ENCODE data around the gene MAJIN.

Gene MAJIN

DNA sequence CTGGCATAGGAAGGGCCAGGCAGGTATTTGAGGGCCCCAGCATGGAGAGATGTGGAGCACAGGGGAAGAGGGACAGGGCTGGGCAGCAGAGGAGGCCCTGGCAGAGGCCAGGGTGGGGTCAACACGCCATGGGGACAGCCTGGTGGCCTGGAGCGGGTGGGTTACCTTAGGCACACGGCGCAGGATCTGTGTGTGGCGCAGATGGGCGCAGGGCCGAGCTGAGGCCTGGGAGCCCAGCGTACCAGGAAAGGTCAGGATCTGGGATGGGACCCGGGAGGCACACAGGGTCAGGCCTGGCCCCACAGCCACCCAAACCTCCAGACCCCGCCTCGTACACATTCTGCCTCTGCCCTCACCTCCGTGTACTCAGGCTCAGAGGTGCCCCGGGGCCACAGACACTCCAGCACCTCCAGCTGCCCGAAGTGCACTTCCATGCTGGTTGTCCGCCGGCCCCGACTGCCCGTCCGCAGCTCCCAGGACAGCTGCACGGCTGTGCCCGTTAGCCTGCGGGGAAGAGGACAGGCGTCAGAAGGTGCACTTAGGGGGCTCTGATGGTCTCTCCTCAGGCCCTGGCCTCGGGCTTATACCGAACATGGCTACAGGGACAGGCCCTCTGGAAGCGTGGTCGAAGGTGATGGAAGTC, 61.3 kb downstream of the MAJIN start:
- Histone ChIP-seq H3K4me1 (ENCODE audit: control insufficient read depth in 2 of 2, insufficient read depth in 1 of 2, low read depth in 1 of 2, low read length in 2 of 2) (no peaks in the 10 kb centered on the region), H2BK5ac (ENCODE audit: low read length) (no peak overlapping the region), H3K79me1 (ENCODE audit: low read depth, low read length) (peaks cover 2% of the 10 kb centered on the region), H3K14ac (ENCODE audit: low read length) (no peak overlapping the region), H3K9me3 (replicated peaks in 1 of 2; ENCODE audit: control insufficient read depth in 2 of 2, insufficient read depth in 1 of 2, low read depth in 1 of 2, low read length in 2 of 2) (no peaks in the 10 kb centered on the region), H3K27me3 (ENCODE audit: control insufficient read depth in 3 of 3, insufficient read depth in 3 of 3, low read depth in 1 of 3, low read length in 3 of 3) (no peaks in the 10 kb centered on the region), H3K27ac (replicated peaks; ENCODE audit: low read length) (no peak overlapping the region), H3K18ac (ENCODE audit: low read length) (no peak overlapping the region), H2BK120ac (ENCODE audit: low read depth, low read length) (no peak overlapping the region), H3K36me3 (replicated peaks in 1 of 2; ENCODE audit: control insufficient read depth in 2 of 2, insufficient read depth in 2 of 2, low read length in 2 of 2) (peaks cover 42 to 68% of the 10 kb centered on the region in 2 donors), H4K91ac (ENCODE audit: low read depth, low read length, poor library complexity) (no peak overlapping the region), H3K9ac (ENCODE audit: low read depth, low read length, poor library complexity) (peak overlapping the region; percentile 77), H4K8ac (ENCODE audit: low read depth, low read length) (peak overlapping the region; percentile 9), H2BK12ac (ENCODE audit: low read length) (no peak overlapping the region), H3K23ac (ENCODE audit: low read depth, low read length, poor library complexity) (no peak overlapping the region), H2AK5ac (ENCODE audit: low read depth, low read length) (no peak overlapping the region), H2AFZ (ENCODE audit: low read length) (no peak overlapping the region), H3K4me3 (ENCODE audit: low read length in 2 of 2) (no peak overlapping the region), H3K4me2 (ENCODE audit: insufficient read depth, low read length, poor library complexity, severe bottlenecking) (no peak overlapping the region), H2BK15ac (ENCODE audit: low read length) (no peak overlapping the region), H3K4ac (ENCODE audit: low read length) (no peak overlapping the region)
- DNase-seq (ENCODE audit: low spot score), result no peak
- WGBS, 2 donors (ENCODE audit: extremely low coverage in 2 of 2, insufficient read length in 2 of 2, insufficient replicate concordance in 1 of 2), result no CpG with 5 or more reads among the region's 27 CpGs

DNA sequence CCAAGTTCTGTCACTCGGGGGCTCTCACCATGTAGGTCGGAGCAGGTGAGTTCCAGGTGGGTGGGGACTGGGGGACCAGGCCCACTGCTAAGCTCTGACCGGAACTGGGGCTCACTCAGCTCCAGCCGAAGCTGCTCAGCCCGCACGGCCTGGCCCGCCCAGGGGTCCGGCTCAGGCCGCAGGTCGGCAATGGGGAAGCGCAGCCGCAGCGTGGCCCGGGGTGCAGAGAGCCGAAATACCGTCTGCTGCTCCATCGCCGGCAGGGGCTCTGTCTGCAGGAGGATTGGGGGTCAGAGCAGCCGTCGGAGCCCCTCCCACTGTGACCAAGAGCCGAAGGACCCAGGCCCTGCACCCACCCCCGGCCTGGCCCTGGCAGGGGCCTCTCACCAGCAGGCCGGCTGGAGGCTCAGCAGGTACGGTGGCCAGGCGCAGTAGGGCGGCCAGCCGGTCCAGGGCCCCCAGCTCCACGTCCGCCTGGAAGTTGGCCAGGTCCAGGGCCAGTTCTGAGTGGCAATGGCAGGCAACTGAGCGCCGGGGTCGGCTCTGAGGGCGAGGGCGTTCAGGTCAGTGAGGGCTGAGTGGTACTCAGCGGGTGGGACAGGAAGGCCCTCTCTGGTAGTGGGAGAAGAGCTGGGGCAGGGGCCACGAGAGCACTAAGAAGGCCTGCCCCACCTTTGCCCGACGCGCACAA, 62.1 kb downstream of the MAJIN start:
- Histone ChIP-seq H2BK5ac (ENCODE audit: low read length) (no peak overlapping the region), H2AK5ac (ENCODE audit: low read depth, low read length) (no peak overlapping the region), H3K4me3 (ENCODE audit: low read length in 2 of 2) (no peak overlapping the region), H3K27me3 (ENCODE audit: control insufficient read depth in 3 of 3, insufficient read depth in 3 of 3, low read depth in 1 of 3, low read length in 3 of 3) (no peaks in the 10 kb centered on the region), H2BK120ac (ENCODE audit: low read depth, low read length) (peak overlapping the region; percentile 54), H3K4me1 (ENCODE audit: control insufficient read depth in 2 of 2, insufficient read depth in 1 of 2, low read depth in 1 of 2, low read length in 2 of 2) (no peaks in the 10 kb centered on the region), H3K9ac (ENCODE audit: low read depth, low read length, poor library complexity) (peak overlapping the region; percentile 44), H3K36me3 (replicated peaks in 1 of 2; ENCODE audit: control insufficient read depth in 2 of 2, insufficient read depth in 2 of 2, low read length in 2 of 2) (peaks cover 45 to 74% of the 10 kb centered on the region in 2 donors), H4K91ac (ENCODE audit: low read depth, low read length, poor library complexity) (no peak overlapping the region), H3K14ac (ENCODE audit: low read length) (no peak overlapping the region), H2BK15ac (ENCODE audit: low read length) (no peak overlapping the region), H4K8ac (ENCODE audit: low read depth, low read length) (no peak overlapping the region), H2BK12ac (ENCODE audit: low read length) (no peak overlapping the region), H2AFZ (ENCODE audit: low read length) (no peak overlapping the region), H3K18ac (ENCODE audit: low read length) (no peak overlapping the region), H3K9me3 (replicated peaks in 1 of 2; ENCODE audit: control insufficient read depth in 2 of 2, insufficient read depth in 1 of 2, low read depth in 1 of 2, low read length in 2 of 2) (no peaks in the 10 kb centered on the region), H3K79me1 (ENCODE audit: low read depth, low read length) (peaks cover 4% of the 10 kb centered on the region), H3K23ac (ENCODE audit: low read depth, low read length, poor library complexity) (no peak overlapping the region), H3K4ac (ENCODE audit: low read length) (no peak overlapping the region), H3K4me2 (ENCODE audit: insufficient read depth, low read length, poor library complexity, severe bottlenecking) (no peak overlapping the region), H3K27ac (replicated peaks; ENCODE audit: low read length) (no peak overlapping the region)
- no peak for DNase-seq (ENCODE audit: low spot score)
- WGBS, 2 donors (ENCODE audit: extremely low coverage in 2 of 2, insufficient read length in 2 of 2, insufficient replicate concordance in 1 of 2), result no CpG with 5 or more reads among the region's 39 CpGs

GRCh38 chr11:64908766-64909165, 63.1 kb downstream of the MAJIN start:
- no peak for DNase-seq (ENCODE audit: low spot score)
- H3K36me3 ChIP-seq (replicated peaks in 1 of 2; ENCODE audit: control insufficient read depth in 2 of 2, insufficient read depth in 2 of 2, low read length in 2 of 2), result peaks cover 43 to 73% of the 10 kb centered on the region in 2 donors

DNA sequence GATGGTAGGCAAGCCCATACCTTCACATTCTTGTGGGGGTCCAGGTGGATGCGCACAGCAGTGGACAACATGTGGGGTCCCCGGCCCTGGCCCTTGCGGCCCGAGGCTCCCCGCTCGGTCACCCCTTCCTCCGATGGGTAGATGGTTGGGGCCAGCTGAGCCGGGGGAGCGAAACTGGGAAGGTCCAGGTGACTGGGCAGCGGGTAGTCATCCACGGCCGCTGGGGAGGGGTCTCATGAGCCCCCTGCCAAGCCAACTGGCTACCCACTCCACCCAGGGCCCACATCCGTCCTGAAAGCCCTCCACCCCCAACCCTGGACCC, 65.6 kb downstream of the MAJIN start:
- no peak overlapping the region for H2BK5ac ChIP-seq (ENCODE audit: low read length)
- no peaks in the 10 kb centered on the region for H3K27me3 ChIP-seq (ENCODE audit: control insufficient read depth in 3 of 3, insufficient read depth in 3 of 3, low read depth in 1 of 3, low read length in 3 of 3)
- H3K4me2 ChIP-seq (ENCODE audit: insufficient read depth, low read length, poor library complexity, severe bottlenecking), result no peak overlapping the region
- WGBS, 2 donors (ENCODE audit: extremely low coverage in 2 of 2, insufficient read length in 2 of 2, insufficient replicate concordance in 1 of 2), result no CpG with 5 or more reads among the region's 13 CpGs
- DNase-seq (ENCODE audit: low spot score), result no peak
- H2AFZ ChIP-seq (ENCODE audit: low read length), result no peak overlapping the region
- H2BK12ac ChIP-seq (ENCODE audit: low read length), result no peak overlapping the region
- H3K79me1 ChIP-seq (ENCODE audit: low read depth, low read length), result peaks cover 4% of the 10 kb centered on the region
- no peak overlapping the region for H2AK5ac ChIP-seq (ENCODE audit: low read depth, low read length)
- no peak overlapping the region for H3K9ac ChIP-seq (ENCODE audit: low read depth, low read length, poor library complexity)
- no peak overlapping the region for H3K23ac ChIP-seq (ENCODE audit: low read depth, low read length, poor library complexity)
- H3K9me3 ChIP-seq (replicated peaks in 1 of 2; ENCODE audit: control insufficient read depth in 2 of 2, insufficient read depth in 1 of 2, low read depth in 1 of 2, low read length in 2 of 2), result no peaks in the 10 kb centered on the region
- H3K18ac ChIP-seq (ENCODE audit: low read length), result no peak overlapping the region
- H3K36me3 ChIP-seq (replicated peaks in 1 of 2; ENCODE audit: control insufficient read depth in 2 of 2, insufficient read depth in 2 of 2, low read length in 2 of 2), result peaks cover 45 to 75% of the 10 kb centered on the region in 2 donors
- H3K27ac ChIP-seq (replicated peaks; ENCODE audit: low read length), result no peak overlapping the region
- H3K4me1 ChIP-seq (ENCODE audit: control insufficient read depth in 2 of 2, insufficient read depth in 1 of 2, low read depth in 1 of 2, low read length in 2 of 2), result no peaks in the 10 kb centered on the region
- H3K4ac ChIP-seq (ENCODE audit: low read length), result no peak overlapping the region
- H2BK15ac ChIP-seq (ENCODE audit: low read length), result no peak overlapping the region
- H3K4me3 ChIP-seq (ENCODE audit: low read length in 2 of 2), result no peak overlapping the region
- no peak overlapping the region for H3K14ac ChIP-seq (ENCODE audit: low read length)
- no peak overlapping the region for H4K91ac ChIP-seq (ENCODE audit: low read depth, low read length, poor library complexity)
- H4K8ac ChIP-seq (ENCODE audit: low read depth, low read length), result no peak overlapping the region
- H2BK120ac ChIP-seq (ENCODE audit: low read depth, low read length), result no peak overlapping the region

More at GRCh38 chr11:64908766-64909165, 63.1 kb downstream of the MAJIN start:
- H3K4me1 ChIP-seq (ENCODE audit: control insufficient read depth in 2 of 2, insufficient read depth in 1 of 2, low read depth in 1 of 2, low read length in 2 of 2), result no peaks in the 10 kb centered on the region
- no CpG with 5 or more reads among the region's 11 CpGs for WGBS, 2 donors (ENCODE audit: extremely low coverage in 2 of 2, insufficient read length in 2 of 2, insufficient replicate concordance in 1 of 2)
- H3K14ac ChIP-seq (ENCODE audit: low read length), result no peak overlapping the region
- no peak overlapping the region for H3K4me3 ChIP-seq (ENCODE audit: low read length in 2 of 2)
- peak overlapping the region; percentile 24 for H2BK5ac ChIP-seq (ENCODE audit: low read length)
- no peak overlapping the region for H3K27ac ChIP-seq (replicated peaks; ENCODE audit: low read length)
- H2BK12ac ChIP-seq (ENCODE audit: low read length), result no peak overlapping the region
- no peak overlapping the region for H3K23ac ChIP-seq (ENCODE audit: low read depth, low read length, poor library complexity)
- H4K8ac ChIP-seq (ENCODE audit: low read depth, low read length), result no peak overlapping the region
- no peak overlapping the region for H3K18ac ChIP-seq (ENCODE audit: low read length)
- H2BK15ac ChIP-seq (ENCODE audit: low read length), result no peak overlapping the region
- no peak overlapping the region for H3K9ac ChIP-seq (ENCODE audit: low read depth, low read length, poor library complexity)
- H2BK120ac ChIP-seq (ENCODE audit: low read depth, low read length), result no peak overlapping the region
- H3K4ac ChIP-seq (ENCODE audit: low read length), result no peak overlapping the region
- no peak overlapping the region for H3K4me2 ChIP-seq (ENCODE audit: insufficient read depth, low read length, poor library complexity, severe bottlenecking)
- no peak overlapping the region for H2AK5ac ChIP-seq (ENCODE audit: low read depth, low read length)
- H3K27me3 ChIP-seq (ENCODE audit: control insufficient read depth in 3 of 3, insufficient read depth in 3 of 3, low read depth in 1 of 3, low read length in 3 of 3), result no peaks in the 10 kb centered on the region
- no peak overlapping the region for H2AFZ ChIP-seq (ENCODE audit: low read length)
- H3K79me1 ChIP-seq (ENCODE audit: low read depth, low read length), result peaks cover 4% of the 10 kb centered on the region
- H4K91ac ChIP-seq (ENCODE audit: low read depth, low read length, poor library complexity), result no peak overlapping the region
- no peaks in the 10 kb centered on the region for H3K9me3 ChIP-seq (replicated peaks in 1 of 2; ENCODE audit: control insufficient read depth in 2 of 2, insufficient read depth in 1 of 2, low read depth in 1 of 2, low read length in 2 of 2)
